Measurements from ENCODE around the gene EXO1.
"Not testable (repeated sequence)": the region's sequence is repeated elsewhere in the genome, so short reads cannot be mapped to it uniquely, and the experiment has no call there.

EXO1 gene

GRCh38 chr1:241837901-241838300 lies 10.1 kb upstream of the EXO1 start:
- DNase-seq: no peak

- DNase-seq: no peak
Measured at GRCh38 chr1:241838897-241839296, 9.1 kb upstream of the EXO1 start.

GRCh38 chr1:241839369-241839979 lies 8.5 kb upstream of the EXO1 start:
- no peak for DNase-seq

DNA sequence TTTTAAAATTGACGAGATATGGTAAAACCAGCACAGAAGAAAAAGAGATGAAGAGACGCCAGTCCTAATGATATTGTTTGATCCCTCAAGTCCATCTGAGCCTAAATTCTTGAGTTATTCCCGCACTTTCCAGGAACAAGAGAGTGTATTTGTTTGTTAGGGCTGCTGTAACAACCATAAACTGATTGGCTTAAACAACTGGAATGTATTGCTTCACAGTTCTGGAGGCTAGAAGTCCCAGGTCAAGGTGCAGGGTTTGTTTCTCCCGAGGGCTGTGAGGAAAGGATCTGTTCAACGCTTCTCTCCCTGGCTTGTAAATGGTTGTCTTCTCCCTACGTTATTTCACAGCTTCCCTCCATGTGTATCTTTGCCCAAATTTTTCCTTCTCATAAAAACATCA lies 7.8 kb upstream of the EXO1 start:
- DNase-seq: no peak

- no peak for DNase-seq
Measured at GRCh38 chr1:241841691-241842090, 6.3 kb upstream of the EXO1 start.

- no peak for DNase-seq
Measured at GRCh38 chr1:241842565-241842964, 5.4 kb upstream of the EXO1 start.

GRCh38 chr1:241844593-241844992 lies 3.4 kb upstream of the EXO1 start:
- no peak for DNase-seq

- DNase-seq: no peak
Measured at GRCh38 chr1:241846375-241846774, 1.6 kb upstream of the EXO1 start.

DNA sequence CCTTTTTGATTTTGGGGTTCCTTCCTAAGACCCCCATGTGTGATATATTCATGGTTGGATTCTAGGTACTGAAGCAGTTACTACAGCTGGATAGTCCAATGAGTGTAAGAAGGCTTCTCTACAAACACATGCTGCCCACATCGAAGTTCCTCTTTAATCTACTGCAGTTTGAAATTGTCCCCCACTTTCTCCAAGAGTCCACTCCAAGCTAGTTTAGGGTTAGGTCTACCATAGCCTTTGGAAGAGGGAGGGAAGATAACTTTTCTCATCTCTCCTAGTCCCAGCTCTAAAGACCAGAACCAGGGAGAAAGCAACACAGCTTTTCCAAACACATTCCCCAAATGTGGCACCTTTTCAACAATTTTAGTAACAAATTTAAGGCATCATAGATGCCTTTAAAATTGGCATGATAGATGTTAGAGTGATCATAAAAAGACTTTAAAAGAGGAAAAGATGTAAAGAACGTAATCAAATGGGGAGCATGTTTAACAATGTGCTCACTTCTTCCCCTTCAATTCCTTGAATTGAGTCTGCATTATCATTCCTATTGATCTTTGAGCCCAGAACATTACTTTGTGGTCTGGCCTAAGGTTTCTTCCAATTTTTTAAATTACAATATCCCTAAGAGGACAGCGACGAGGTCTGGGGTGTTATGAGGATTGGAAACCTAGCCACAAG lies 1.0 kb upstream of the EXO1 start:
- no peak for DNase-seq

DNA sequence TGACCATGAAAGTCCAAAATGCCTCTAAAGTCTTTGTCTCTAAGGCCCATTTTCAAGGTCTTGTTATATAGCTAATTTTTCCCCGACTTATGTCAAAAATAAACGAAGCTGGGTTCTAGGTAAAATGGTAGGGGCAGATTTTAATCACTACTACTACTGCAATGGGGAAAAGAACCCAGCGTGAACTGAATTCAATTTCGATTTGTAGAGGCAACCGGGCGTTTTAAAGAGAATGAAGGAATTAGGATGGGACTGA lies 536 bp upstream of the EXO1 start:
- DNase-seq: no peak

DNA sequence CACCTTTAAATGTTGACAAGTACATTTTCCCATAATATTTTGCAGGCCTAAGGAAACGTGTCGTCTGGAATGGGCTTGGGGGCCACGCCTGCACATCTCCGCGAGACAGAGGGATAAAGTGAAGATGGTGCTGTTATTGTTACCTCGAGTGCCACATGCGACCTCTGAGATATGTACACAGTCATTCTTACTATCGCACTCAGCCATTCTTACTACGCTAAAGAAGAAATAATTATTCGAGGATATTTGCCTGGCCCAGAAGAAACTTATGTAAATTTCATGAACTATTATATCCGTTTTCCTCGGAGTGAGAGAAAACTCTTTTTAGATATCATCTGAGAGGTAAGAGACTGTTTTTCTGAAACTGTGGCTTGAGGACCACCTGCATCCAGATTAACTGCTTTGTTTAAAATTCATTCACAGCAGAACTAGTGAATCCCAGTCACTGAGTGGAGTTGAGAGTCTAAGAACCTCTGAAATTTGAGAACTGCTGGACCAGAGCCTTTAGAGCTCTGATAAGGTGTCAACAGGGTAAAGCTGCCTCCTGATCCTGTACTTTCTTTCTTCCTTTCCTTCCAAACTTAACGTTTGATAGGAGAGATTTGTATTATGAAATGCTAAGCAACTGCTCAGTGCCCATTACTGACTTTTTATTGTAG lies 811 bp downstream of the EXO1 start:
- DNase-seq: no peak

DNA sequence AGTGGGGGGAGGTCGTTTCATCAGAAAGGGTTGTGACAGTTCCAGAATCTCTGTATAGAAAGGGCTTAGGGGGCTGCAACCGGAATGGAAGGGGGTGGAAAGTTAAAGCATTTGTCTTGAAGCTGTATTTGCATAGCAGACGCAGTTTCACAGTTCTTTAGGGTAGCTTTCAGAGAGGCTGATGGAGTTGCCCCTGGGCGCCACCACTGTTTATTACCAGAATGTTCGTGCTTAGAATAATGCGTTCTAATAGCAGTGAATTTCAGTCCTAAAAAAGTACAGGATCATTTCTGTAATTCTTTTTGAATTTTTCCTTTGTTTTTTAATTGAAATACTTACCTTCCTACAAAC lies 1.3 kb downstream of the EXO1 start:
- DNase-seq: no peak

GRCh38 chr1:241855545-241856140 lies 7.6 kb downstream of the EXO1 start:
- not testable (repeated sequence) for DNase-seq

- DNase-seq: peak; percentile 11
Measured at GRCh38 chr1:241857131-241857530, 9.1 kb downstream of the EXO1 start.

GRCh38 chr1:241860922-241861321 lies 12.9 kb downstream of the EXO1 start:
- no peak for DNase-seq

- no peak for DNase-seq
Measured at GRCh38 chr1:241869022-241869421, 21.0 kb downstream of the EXO1 start.

DNA sequence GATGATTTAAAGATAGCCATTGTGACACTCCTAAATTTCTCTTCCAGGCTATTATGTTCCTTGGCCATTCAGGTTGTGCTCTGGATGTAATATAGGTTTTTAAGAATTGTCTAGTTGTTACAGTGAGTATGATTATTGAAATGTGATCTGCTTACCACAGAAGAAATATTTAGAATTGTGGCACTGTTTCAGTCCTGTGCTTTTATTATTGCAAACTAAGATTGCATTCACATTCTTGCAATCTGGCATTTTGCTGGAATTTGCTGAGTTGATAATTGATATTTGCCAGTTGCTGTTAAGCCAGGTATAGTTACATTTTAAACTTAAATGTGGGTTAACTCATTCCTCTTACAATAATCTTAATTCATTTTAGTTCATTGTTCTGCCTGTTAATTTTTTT lies 22.3 kb downstream of the EXO1 start:
- no peak for DNase-seq

GRCh38 chr1:241870746-241871430 lies 22.9 kb downstream of the EXO1 start:
- no peak for DNase-seq

DNA sequence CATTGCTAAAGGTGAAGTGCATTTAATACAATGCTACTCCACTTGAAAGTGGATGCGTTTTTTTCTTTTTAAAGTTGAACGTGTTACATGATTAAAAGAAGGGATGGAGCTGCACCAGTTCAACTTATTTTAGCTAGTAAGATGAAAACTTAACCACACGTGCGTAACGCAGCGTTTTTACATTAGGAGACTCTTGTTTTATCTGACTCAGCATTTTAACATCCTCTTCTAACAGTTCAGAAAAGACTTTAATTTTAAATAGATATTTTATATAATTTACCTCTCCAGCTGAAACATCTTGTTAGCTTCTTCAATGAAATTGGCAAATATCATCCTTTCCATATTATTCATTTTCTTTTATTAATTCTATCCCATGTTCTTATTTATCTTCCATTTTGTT lies 33.4 kb downstream of the EXO1 start:
- DNase-seq: no peak

DNA sequence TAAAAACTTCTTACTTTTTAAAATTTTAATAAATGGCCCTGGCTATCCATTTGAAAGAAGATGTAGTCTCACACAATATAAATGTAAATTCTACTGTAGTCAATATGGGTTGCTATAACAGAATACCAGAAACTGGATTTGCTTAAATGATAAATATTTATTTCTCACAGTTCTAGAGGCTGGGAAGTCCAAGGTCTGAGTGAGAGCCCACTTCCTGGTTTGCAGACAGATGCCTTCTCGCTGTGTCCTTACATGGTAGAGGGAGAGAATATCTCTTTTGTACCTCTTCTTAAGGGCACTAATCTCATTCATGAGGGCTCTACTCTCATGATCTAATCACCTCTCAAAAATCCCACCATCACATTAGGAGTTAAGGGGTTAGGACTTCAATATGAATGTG lies 35.2 kb downstream of the EXO1 start:
- DNase-seq: no peak

DNA sequence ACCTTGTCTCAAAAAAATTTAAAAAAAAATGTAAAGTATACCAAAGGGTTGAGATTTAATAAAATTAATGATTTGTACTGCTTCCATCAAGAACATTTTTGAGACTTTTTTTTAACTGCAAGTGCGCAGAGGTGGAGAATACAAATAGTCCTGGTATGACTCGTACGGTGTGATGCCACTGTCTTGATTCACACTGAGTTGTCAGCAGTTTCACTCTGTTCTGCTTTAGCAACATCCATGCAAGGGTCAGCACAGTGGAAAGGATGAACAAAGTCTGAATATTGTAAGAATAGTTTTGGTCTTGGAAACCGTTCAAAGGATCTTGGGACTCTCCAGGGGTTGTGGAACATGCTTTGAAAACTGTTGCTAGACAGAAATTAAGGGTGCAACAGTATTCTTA lies 40.2 kb downstream of the EXO1 start:
- no peak for DNase-seq

GRCh38 chr1:241891296-241891695 lies 43.3 kb downstream of the EXO1 start:
- no peak for DNase-seq

DNA sequence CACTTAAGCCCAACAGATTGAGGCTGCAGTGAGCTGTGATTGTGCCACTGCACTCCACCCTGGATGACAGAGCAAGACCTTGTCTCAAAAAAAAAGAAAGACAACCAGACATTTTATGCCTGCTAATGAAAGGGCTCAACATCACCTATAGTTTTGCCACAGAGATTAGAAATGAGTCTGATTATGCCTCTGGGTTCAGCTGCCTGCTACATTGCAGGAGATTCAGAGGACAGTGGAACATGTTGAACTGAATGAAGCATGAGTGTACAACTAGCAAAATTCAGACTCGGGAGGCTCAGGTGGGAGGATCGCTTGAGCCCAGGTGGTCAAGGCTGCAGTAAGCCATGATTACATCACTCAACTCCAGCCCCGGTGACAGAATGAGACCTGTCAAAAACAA lies 46.0 kb downstream of the EXO1 start:
- DNase-seq: no peak

- no peak for DNase-seq
Measured at GRCh38 chr1:241895013-241895412, 47.0 kb downstream of the EXO1 start.
